ENCODE data around the gene LPAR5.
"Not testable (repeated sequence)": the region's sequence is repeated elsewhere in the genome, so short reads cannot be mapped to it uniquely, and the experiment has no call there.

Gene LPAR5

GRCh38 chr12:6603095-6603567 lies 32.6 kb downstream of the LPAR5 start:
- DNase-seq (ENCODE audit: low spot score), result no peak
- peaks cover 77% of the 10 kb centered on the region for H3K36me3 ChIP-seq (ENCODE audit: low read depth)
- ATAC-seq (ENCODE audit: low read depth), result no peak
- no peak for TF ChIP-seq CTCF (IDR thresholded peaks at IDR 0.05; ENCODE audit: poor library complexity, severe bottlenecking)
- H3K27me3 ChIP-seq (ENCODE audit: insufficient read depth, poor library complexity, severe bottlenecking), result no peaks in the 10 kb centered on the region
- H3K4me3 ChIP-seq (ENCODE audit: severe bottlenecking), result no peak overlapping the region
- H3K27ac ChIP-seq (ENCODE audit: poor library complexity, severe bottlenecking), result peak overlapping the region; percentile 35
- no peaks in the 10 kb centered on the region for H3K9me3 ChIP-seq (ENCODE audit: severe bottlenecking)
- H3K4me1 ChIP-seq (ENCODE audit: insufficient read depth, poor library complexity, severe bottlenecking), result peaks cover 25% of the 10 kb centered on the region

- no peak for TF ChIP-seq CTCF (IDR thresholded peaks at IDR 0.05; ENCODE audit: poor library complexity, severe bottlenecking)
- H3K9me3 ChIP-seq (ENCODE audit: severe bottlenecking), result no peaks in the 10 kb centered on the region
- no peak for ATAC-seq (ENCODE audit: low read depth)
- no peak for DNase-seq (ENCODE audit: low spot score)
- no peaks in the 10 kb centered on the region for H3K27me3 ChIP-seq (ENCODE audit: insufficient read depth, poor library complexity, severe bottlenecking)
- peaks cover 83% of the 10 kb centered on the region for H3K36me3 ChIP-seq (ENCODE audit: low read depth)
- peak overlapping the region; percentile 35 for H3K27ac ChIP-seq (ENCODE audit: poor library complexity, severe bottlenecking)
- no peak overlapping the region for H3K4me3 ChIP-seq (ENCODE audit: severe bottlenecking)
- peaks cover 19% of the 10 kb centered on the region for H3K4me1 ChIP-seq (ENCODE audit: insufficient read depth, poor library complexity, severe bottlenecking)
These were observed 33.2 kb downstream of the LPAR5 start for GRCh38 chr12:6602526-6602925.

- DNase-seq (ENCODE audit: low spot score); ATAC-seq (ENCODE audit: low read depth): not testable (repeated sequence)
These were observed 40.1 kb downstream of the LPAR5 start for GRCh38 chr12:6595673-6596072.

DNA sequence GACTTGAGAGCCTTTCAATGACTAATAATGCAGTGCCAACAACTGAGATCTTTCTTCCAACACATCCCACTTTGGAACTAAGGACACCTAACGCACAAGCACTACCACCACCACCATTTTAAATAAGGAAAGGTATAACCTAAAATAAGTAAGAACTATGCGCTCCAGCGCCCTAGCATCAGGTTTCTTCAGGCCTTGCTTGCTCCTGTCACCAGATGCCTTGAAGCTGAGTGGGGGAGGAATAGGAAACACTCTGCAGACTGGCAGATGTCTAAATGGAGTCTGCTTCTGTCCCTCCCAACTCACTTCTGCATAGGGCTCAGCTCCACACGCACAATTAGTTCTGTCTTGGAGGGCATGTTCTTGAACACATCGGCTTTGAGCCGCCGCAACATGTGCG lies 43.7 kb downstream of the LPAR5 start:
- H3K36me3 ChIP-seq (ENCODE audit: low read depth), result peaks cover 99% of the 10 kb centered on the region
- no peak overlapping the region for H3K4me3 ChIP-seq (ENCODE audit: severe bottlenecking)
- TF ChIP-seq CTCF (IDR thresholded peaks at IDR 0.05; ENCODE audit: poor library complexity, severe bottlenecking), result no peak
- ATAC-seq (ENCODE audit: low read depth) (no peak), DNase-seq (ENCODE audit: low spot score) (no peak)
- no peak overlapping the region for H3K27ac ChIP-seq (ENCODE audit: poor library complexity, severe bottlenecking)
- no peaks in the 10 kb centered on the region for H3K4me1 ChIP-seq (ENCODE audit: insufficient read depth, poor library complexity, severe bottlenecking)
- no peaks in the 10 kb centered on the region for H3K27me3 ChIP-seq (ENCODE audit: insufficient read depth, poor library complexity, severe bottlenecking)
- no peaks in the 10 kb centered on the region for H3K9me3 ChIP-seq (ENCODE audit: severe bottlenecking)

More at GRCh38 chr12:6595673-6596072, 40.1 kb downstream of the LPAR5 start:
- H3K4me3 ChIP-seq (ENCODE audit: severe bottlenecking); H3K27ac ChIP-seq (ENCODE audit: poor library complexity, severe bottlenecking); H3K9me3 ChIP-seq (ENCODE audit: severe bottlenecking); H3K27me3 ChIP-seq (ENCODE audit: insufficient read depth, poor library complexity, severe bottlenecking); H3K4me1 ChIP-seq (ENCODE audit: insufficient read depth, poor library complexity, severe bottlenecking): not testable (repeated sequence)
- H3K36me3 ChIP-seq (ENCODE audit: low read depth), result peaks cover 99% of the 10 kb centered on the region

DNA sequence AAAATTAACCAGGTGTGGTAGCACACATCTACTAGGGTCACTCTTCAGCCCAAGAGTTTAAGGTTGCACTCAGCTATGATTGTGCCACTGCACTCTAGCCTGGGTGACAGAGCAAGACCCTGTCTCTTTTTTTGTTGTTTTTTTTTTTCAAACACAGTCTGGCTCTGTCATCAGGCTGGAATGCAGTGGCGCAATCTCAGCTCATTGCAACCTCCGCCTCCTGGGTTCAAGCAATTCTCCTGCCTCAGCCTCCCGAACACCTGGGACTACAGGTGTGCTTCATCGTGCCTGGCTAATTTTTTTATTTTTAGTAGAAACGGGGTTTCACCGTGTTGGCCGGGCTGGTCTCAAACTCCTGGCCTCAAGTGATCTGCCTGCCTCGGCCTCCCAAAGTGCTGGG lies 49.2 kb downstream of the LPAR5 start:
- H3K4me3 ChIP-seq (ENCODE audit: severe bottlenecking); H3K9me3 ChIP-seq (ENCODE audit: severe bottlenecking); DNase-seq (ENCODE audit: low spot score); ATAC-seq (ENCODE audit: low read depth); H3K27me3 ChIP-seq (ENCODE audit: insufficient read depth, poor library complexity, severe bottlenecking); H3K27ac ChIP-seq (ENCODE audit: poor library complexity, severe bottlenecking); H3K4me1 ChIP-seq (ENCODE audit: insufficient read depth, poor library complexity, severe bottlenecking): not testable (repeated sequence)
- peaks cover 99% of the 10 kb centered on the region for H3K36me3 ChIP-seq (ENCODE audit: low read depth)

DNA sequence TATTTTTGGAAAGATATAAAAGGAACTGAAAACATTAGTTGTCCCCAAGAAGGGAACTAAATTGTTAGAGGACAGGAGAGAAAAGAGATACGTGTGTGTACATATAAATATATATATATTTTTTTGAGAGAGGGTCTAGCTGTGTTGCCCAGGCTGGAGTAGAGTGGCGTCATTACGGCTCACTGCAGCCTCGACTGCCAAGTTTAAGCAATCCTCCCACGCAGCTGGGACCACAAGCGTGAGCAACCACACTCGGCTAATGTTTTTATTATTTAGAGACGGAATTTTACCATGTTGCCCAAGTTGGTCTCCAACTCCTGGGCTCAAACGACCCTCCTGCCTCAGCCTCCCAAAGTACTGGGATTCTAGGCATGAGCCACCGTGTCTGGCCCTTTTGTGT lies 51.5 kb downstream of the LPAR5 start:
- no peak for ATAC-seq (ENCODE audit: low read depth)
- DNase-seq (ENCODE audit: low spot score), result no peak
- Histone ChIP-seq H3K27me3 (ENCODE audit: insufficient read depth, poor library complexity, severe bottlenecking) (no peaks in the 10 kb centered on the region), H3K27ac (ENCODE audit: poor library complexity, severe bottlenecking) (no peak overlapping the region), H3K4me3 (ENCODE audit: severe bottlenecking) (no peak overlapping the region), H3K4me1 (ENCODE audit: insufficient read depth, poor library complexity, severe bottlenecking) (no peaks in the 10 kb centered on the region), H3K9me3 (ENCODE audit: severe bottlenecking) (no peaks in the 10 kb centered on the region), H3K36me3 (ENCODE audit: low read depth) (peaks cover 99% of the 10 kb centered on the region)
- no peak for TF ChIP-seq CTCF (IDR thresholded peaks at IDR 0.05; ENCODE audit: poor library complexity, severe bottlenecking)

Measured in RWPE2 (cell line).